Measurements from ENCODE around the gene STXBP1. TPM values are rescaled to one million over a fixed set of nuclear protein-coding genes. Genes with fewer than 3 reads are reported as not detected.

The STXBP1 gene
- total and polyA plus RNA-seq, 2 of the 8 experiments (the other 6 are each of a cell fraction or from before 2014, with no cell fraction given), result 11.5 to 60.9 TPM

- TF ChIP-seq CTCF (IDR thresholded peaks at IDR 0.05; ENCODE audit: control extremely low read depth in 1 of 3, insufficient read depth in 1 of 3, low read depth in 1 of 3, low read length in 3 of 3) (no peak), TAF1 (IDR thresholded peaks at IDR 0.05; ENCODE audit: low read depth, low read length) (no peak), BCL11A (IDR thresholded peaks at IDR 0.05; ENCODE audit: low read depth in 2 of 2, low read length in 2 of 2) (no peak), CTBP2 (IDR thresholded peaks at IDR 0.05; ENCODE audit: borderline replicate concordance, insufficient read depth, insufficient read length, low read length) (no peak)
Observed at GRCh38 chr9:127611603-127611898, 526 bp upstream of the STXBP1 start (continued).
